Choroid plexus epithelial cell (primary cell): ENCODE data around the gene NDUFA11.

Experiments used
- DNase-seq: peaks from one replicate; pipeline ENCODE4 v3.0.0-alpha.2; 2010; ENCODE audit warnings: low read depth
- H3K4me3 ChIP-seq: 2 replicates; pipeline ENCODE4 v1.5.1; 2011; ENCODE audit warnings: low read depth, mild to moderate bottlenecking, control low read depth, low read length, moderate library complexity
- CTCF ChIP-seq: conservative IDR thresholded peaks from 2 replicates; pipeline ENCODE4 v1.5.1; 2011; ENCODE audit warnings: low read depth, mild to moderate bottlenecking, control low read depth, inconsistent platforms, low read length, moderate library complexity

Gene NDUFA11

GRCh38 chr19:5932609-5933262 lies 29.1 kb upstream of the NDUFA11 start:
- no peak overlapping the region for H3K4me3 ChIP-seq
- DNase-seq, result no peak
- no peak for TF ChIP-seq CTCF

GRCh38 chr19:5932146-5932545 lies 28.6 kb upstream of the NDUFA11 start:
- TF ChIP-seq CTCF, result no peak
- no peak for DNase-seq
- H3K4me3 ChIP-seq, result no peak overlapping the region

GRCh38 chr19:5931251-5931650 lies 27.7 kb upstream of the NDUFA11 start:
- DNase-seq, result no peak
- TF ChIP-seq CTCF, result no peak
- no peak overlapping the region for H3K4me3 ChIP-seq

GRCh38 chr19:5929625-5930024 lies 26.0 kb upstream of the NDUFA11 start:
- no peak for TF ChIP-seq CTCF
- H3K4me3 ChIP-seq, result no peak overlapping the region
- DNase-seq, result no peak

GRCh38 chr19:5929179-5929578 lies 25.6 kb upstream of the NDUFA11 start:
- TF ChIP-seq CTCF, result no peak
- no peak overlapping the region for H3K4me3 ChIP-seq
- DNase-seq, result no peak

GRCh38 chr19:5927441-5927821 lies 23.8 kb upstream of the NDUFA11 start:
- no peak for DNase-seq
- H3K4me3 ChIP-seq, result no peak overlapping the region
- TF ChIP-seq CTCF, result no peak
